Measurements from ENCODE around the gene ELAVL1.

DNA sequence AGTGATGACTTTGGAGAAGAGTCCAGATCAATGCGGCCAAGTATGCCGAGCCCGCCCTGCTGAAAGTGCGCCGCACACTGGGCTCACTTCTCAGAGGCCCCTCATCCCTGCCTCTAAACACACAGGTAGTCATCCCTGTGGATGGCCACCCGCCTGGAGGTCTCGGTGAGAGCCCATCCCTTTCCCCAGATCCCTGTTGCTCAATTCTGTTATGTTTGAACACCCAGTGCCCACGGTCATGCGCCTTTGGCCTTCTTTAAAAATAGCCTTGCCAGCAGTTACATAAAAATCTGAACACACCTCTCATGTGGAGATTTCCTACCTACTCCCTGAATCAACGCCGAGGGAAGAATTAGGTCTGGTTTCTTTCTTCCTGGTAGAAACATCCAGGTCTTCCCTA is 11.9 kb downstream of the ELAVL1 start:
- TF ChIP-seq CTCF (IDR thresholded peaks at IDR 0.05) (no peak), POLR2AphosphoS5 (IDR thresholded peaks at IDR 0.05) (no peak), EP300 (IDR thresholded peaks at IDR 0.05) (no peak), POLR2A (IDR thresholded peaks at IDR 0.05) (no peak)
